GM21717 (cell line): Measurements from ENCODE around the gene INTS13.
"Not testable (repeated sequence)": the region's sequence is repeated elsewhere in the genome, so short reads cannot be mapped to it uniquely, and the experiment has no call there.

Experiments used
- ATAC-seq: cut with Tn5 transposase; IDR thresholded peaks from one replicate; pipeline ENCODE4 v1.9.1; 2021; ENCODE audit warnings: mild to moderate bottlenecking, moderate library complexity; ENCODE audit not compliant: unreplicated experiment

The INTS13 gene

GRCh38 chr12:26870491-26871419 lies 67.0 kb downstream of the INTS13 start:
- ATAC-seq, result no peak

GRCh38 chr12:26869908-26870459 lies 67.8 kb downstream of the INTS13 start:
- no peak for ATAC-seq

DNA sequence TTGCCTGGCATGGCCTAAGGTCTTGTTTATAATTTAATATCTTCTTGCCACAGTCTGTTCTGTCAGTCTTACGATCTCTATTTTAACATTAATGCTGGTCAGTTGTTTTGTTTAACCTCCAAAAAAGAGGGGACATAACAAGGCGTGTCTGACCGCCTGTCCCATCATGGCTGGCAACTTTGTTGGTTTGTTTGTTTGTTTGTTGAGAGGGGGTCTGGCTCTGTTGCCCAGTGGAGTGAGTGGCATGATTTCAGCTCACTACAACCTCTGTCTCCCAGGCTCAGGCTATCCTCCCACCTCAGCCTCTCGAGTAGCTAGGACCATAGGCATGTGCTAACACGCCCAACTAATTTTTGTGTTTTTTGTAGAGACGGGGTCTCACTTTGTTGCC lies 68.7 kb downstream of the INTS13 start:
- no peak for ATAC-seq

GRCh38 chr12:26868447-26869103 lies 69.2 kb downstream of the INTS13 start:
- no peak for ATAC-seq

GRCh38 chr12:26867080-26867479 lies 70.7 kb downstream of the INTS13 start:
- peak; percentile 67 for ATAC-seq

GRCh38 chr12:26863515-26863914 lies 74.3 kb downstream of the INTS13 start:
- no peak for ATAC-seq

GRCh38 chr12:26862787-26863186 lies 75.0 kb downstream of the INTS13 start:
- not testable (repeated sequence) for ATAC-seq

- no peak for ATAC-seq
These were observed 76.1 kb downstream of the INTS13 start for GRCh38 chr12:26861690-26862089.

GRCh38 chr12:26857465-26858176 lies 80.2 kb downstream of the INTS13 start:
- no peak for ATAC-seq

GRCh38 chr12:26855337-26855736 lies 82.4 kb downstream of the INTS13 start:
- no peak for ATAC-seq
